Mesothelial cell of epicardium (in vitro differentiated cells): ENCODE results near the gene NIP7. TPM values are rescaled to one million over a fixed set of nuclear protein-coding genes. Genes with fewer than 3 reads are reported as not detected.
A peak's percentile ranks its signal among the peaks of the same experiment; 100 is the strongest.

Source experiments
- DNase-seq, 2 experiments: peaks; one replicate each; pipeline ENCODE4 v3.0.0; 2021; ENCODE audit warnings: low spot score in 2 of 2; ENCODE audit not compliant: unreplicated experiment in 2 of 2
- H3K27ac Mint-ChIP-seq: 2 replicates; pipeline ENCODE4 v1.8.0; 2021; ENCODE audit warnings: mixed read lengths
- H3K27me3 Mint-ChIP-seq: 2 replicates; pipeline ENCODE4 v1.8.0; 2021; ENCODE audit warnings: low read depth, mixed read lengths
- H3K36me3 Mint-ChIP-seq: 2 replicates; pipeline ENCODE4 v1.8.0; 2021; ENCODE audit warnings: mixed read lengths
- H3K4me1 Mint-ChIP-seq: 2 replicates; pipeline ENCODE4 v1.8.0; 2021; ENCODE audit warnings: mixed read lengths
- H3K4me3 Mint-ChIP-seq: 2 replicates; pipeline ENCODE4 v1.8.0; 2021; ENCODE audit warnings: mild to moderate bottlenecking, moderate library complexity, mixed read lengths
- H3K9me3 Mint-ChIP-seq: 2 replicates; pipeline ENCODE4 v1.8.0; 2021; ENCODE audit warnings: mixed read lengths
- total RNA-seq: library from RNA; stranded (reverse); gene quantifications from 3 replicates; pipeline ENCODE4 v1.2.1, GENCODE V29; 2021
- TF ChIP-seq, protein P1 (sequence below): fragments of 200-600 bp; sonication (generic); IDR thresholded peaks from one replicate; pipeline ENCODE4 v1.5.0; 2021; ENCODE audit warnings: antibody characterized with exemption; ENCODE audit not compliant: unreplicated experiment

The NIP7 gene
- total RNA-seq, 1 donor from 2014 or later, result 31.4 TPM

DNA sequence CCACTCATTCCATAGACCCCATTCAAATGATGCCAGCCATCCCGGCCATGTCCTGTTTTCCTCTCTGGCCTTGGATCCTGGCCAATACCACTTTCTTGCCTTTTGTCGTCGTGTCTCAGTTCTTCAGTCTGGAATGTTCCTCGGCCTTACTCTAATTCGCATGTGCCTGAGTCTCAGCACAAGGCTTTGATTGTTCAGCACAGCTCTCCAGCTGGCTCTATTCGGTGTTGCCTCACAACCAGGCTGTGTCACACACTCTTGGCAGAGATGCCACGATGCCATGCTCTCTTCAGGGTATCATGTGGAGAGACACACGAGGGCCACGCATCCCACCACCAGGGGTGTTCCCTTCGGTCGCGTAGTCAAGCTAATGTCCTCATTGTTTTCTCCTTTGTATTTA, 30.3 kb upstream of the NIP7 start:
- TF ChIP-seq, protein P1, sequence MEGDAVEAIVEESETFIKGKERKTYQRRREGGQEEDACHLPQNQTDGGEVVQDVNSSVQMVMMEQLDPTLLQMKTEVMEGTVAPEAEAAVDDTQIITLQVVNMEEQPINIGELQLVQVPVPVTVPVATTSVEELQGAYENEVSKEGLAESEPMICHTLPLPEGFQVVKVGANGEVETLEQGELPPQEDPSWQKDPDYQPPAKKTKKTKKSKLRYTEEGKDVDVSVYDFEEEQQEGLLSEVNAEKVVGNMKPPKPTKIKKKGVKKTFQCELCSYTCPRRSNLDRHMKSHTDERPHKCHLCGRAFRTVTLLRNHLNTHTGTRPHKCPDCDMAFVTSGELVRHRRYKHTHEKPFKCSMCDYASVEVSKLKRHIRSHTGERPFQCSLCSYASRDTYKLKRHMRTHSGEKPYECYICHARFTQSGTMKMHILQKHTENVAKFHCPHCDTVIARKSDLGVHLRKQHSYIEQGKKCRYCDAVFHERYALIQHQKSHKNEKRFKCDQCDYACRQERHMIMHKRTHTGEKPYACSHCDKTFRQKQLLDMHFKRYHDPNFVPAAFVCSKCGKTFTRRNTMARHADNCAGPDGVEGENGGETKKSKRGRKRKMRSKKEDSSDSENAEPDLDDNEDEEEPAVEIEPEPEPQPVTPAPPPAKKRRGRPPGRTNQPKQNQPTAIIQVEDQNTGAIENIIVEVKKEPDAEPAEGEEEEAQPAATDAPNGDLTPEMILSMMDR, result no peak
- no peak for DNase-seq
- Mint-ChIP-seq H3K9me3 (no peaks in the 10 kb centered on the region), H3K27ac (peak overlapping the region; percentile 0), H3K36me3 (peaks cover 2% of the 10 kb centered on the region), H3K27me3 (no peaks in the 10 kb centered on the region), H3K4me3 (peak overlapping the region; percentile 18), H3K4me1 (peaks cover 9% of the 10 kb centered on the region)

DNA sequence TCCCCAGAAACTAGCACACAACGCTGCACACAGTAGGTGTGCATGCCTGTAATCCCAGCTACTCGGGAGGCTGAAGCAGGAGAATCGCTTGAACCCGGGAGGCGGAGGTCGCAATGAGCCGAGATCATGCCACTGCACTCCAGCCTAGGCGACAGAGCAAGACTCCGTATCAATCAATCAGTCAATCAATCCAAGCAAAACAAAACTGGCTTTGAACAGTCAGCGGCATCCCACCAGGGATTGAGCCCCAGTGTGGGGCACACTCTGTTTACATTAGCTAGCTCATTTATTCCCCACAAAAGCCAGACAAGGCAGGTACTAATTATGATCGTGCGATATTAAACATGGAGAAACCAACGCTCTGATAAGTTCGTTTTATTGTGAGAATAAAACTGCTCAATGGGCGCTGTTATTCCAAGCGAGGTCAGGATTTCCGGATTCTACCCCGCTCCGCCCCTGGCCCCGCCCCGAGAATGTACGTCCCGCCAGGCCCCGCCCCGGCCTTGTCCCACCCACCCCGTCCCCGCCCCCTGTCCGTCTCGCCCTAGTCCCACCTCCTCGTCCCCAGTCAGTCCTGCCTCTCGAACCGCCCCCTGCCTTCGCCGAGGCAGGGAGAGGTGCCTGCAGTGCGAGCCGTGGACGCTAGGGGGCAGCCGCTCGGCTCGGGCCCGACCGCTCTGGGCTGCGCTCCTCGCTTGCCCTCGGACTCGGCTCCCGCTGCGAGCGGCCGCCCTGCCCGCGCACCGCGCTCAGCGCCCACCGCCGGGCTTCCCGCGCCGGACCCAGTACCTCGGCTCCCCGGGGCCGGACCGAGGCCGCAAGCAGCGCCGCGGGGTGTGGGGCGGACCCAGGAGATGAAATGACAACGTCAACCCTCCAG, 28.7 kb upstream of the NIP7 start, which contains the start of gene VPS4A:
VPS4A (plus strand) TSS at position 698 of the 880 bp plus-strand sequence; CDS start at position 860, 162 bp downstream.
- Mint-ChIP-seq H3K27ac (peak within 1 kb of the TSS; percentile 93), H3K4me1 (peaks cover 9% of the 10 kb centered on the region), H3K9me3 (no peaks in the 10 kb centered on the region), H3K27me3 (no peaks in the 10 kb centered on the region), H3K36me3 (peaks cover 5% of the 10 kb centered on the region), H3K4me3 (peak within 1 kb of the TSS; percentile 91)
- peak; percentile 96 to 100 for DNase-seq
- TF ChIP-seq, protein P1, result peak; percentile 91

DNA sequence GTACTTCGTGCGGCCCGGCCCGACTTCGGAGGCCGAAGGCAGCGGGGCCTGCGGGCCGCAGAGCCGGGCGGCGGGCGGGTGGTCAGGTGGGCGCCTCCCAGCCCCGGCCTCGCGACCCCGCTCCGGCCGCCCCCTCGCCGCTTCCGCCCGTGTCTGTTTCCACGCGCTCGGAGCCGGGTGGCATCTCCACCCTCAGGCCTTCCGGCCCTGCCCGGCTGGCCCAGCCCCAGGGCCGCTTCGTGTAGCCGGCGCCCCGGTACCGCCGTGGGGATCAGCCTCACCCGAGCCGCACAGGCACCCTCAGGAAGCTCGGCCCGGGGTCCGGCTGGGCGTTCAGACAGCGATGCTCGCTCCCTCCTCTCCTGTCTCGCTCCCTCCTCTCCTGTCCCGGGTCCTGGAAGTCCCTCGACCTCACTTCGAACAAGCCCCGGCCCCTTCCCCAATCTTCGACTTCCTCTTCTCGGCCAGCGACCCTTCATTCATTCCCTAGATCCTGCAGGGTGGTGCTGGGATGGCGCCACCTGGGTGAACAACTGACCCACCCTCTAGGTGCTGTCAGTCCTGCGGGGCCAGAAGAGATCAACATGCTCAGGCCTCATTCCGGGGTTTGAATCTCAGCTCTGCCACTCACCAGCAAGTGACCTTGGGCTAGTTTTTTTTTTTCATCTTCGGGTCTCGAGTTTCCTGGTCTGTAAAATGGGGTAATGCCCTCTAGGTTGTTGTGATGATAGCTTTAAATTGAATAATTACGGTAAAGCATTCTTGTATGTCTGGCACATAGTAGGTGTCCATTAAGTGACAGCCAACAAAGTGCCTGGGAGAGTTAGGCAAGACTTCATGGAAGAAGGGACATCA, 27.8 kb upstream of the NIP7 start:
- no peaks in the 10 kb centered on the region for H3K27me3 Mint-ChIP-seq
- peak overlapping the region; percentile 93 for H3K27ac Mint-ChIP-seq
- DNase-seq, result peak in 1 of 2 experiments; percentile 62
- H3K36me3 Mint-ChIP-seq, result peaks cover 12% of the 10 kb centered on the region
- no peaks in the 10 kb centered on the region for H3K9me3 Mint-ChIP-seq
- peaks cover 9% of the 10 kb centered on the region for H3K4me1 Mint-ChIP-seq
- H3K4me3 Mint-ChIP-seq, result peak overlapping the region; percentile 91
- TF ChIP-seq, protein P1, result no peak

DNA sequence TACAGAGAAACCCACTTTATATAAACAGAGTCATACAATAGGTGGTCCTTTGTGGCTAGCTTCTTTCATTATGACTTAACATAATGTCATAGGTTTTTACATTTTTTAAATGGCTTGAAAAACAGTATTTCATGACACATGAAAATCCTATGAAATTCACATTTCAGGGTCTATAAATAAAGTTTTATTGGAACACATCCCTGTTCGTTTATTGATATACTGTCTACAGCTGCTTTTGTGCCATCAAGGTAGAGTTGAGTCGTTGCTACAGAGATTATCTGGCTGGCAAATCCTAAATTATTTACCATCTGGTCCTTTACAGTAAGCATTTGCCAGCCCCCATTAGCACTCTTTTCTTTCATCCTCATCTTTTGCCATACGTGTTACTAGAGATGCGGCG, 26.1 kb upstream of the NIP7 start:
- Mint-ChIP-seq H3K4me3 (peak overlapping the region; percentile 39), H3K27ac (no peak overlapping the region), H3K27me3 (no peaks in the 10 kb centered on the region), H3K36me3 (peaks cover 18% of the 10 kb centered on the region), H3K4me1 (peaks cover 9% of the 10 kb centered on the region), H3K9me3 (no peaks in the 10 kb centered on the region)
- TF ChIP-seq, protein P1, result no peak
- no peak for DNase-seq

DNA sequence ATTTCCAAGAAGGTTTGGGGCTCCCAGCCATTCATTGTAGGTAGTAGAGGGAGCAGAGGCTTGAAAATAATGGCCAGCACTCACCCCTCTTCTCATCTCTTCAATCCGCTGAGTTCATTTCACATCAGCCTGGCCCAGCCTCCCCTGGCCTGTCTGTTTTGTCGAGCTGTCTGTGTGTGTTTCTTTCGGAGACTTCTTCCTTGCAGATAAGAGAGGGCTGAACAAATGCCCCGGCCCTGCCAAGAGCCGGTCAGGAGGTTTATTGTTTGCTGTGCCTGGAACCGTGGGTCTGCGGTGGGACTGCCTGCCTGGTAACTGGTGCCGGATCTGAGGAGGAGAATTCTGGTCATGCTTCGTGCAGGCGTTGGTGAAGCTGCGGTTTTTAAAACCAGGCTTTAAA, 25.0 kb upstream of the NIP7 start:
- Mint-ChIP-seq H3K4me1 (peaks cover 9% of the 10 kb centered on the region), H3K27ac (no peak overlapping the region), H3K36me3 (peaks cover 23% of the 10 kb centered on the region), H3K27me3 (no peaks in the 10 kb centered on the region), H3K4me3 (no peak overlapping the region), H3K9me3 (no peaks in the 10 kb centered on the region)
- TF ChIP-seq, protein P1, result no peak
- DNase-seq, result no peak
